Osteoblast (primary cell): ENCODE results near the gene APAF1. TPM values are rescaled to one million over a fixed set of nuclear protein-coding genes. Genes with fewer than 3 reads are reported as not detected.
A peak's percentile ranks its signal among the peaks of the same experiment; 100 is the strongest.

ENCODE experiments used
- DNase-seq: peaks from one replicate; pipeline ENCODE4 v3.0.0; 2011; ENCODE audit warnings: low spot score, mixed read lengths; ENCODE audit not compliant: insufficient read length; ENCODE audit errors: missing footprints
- H2AFZ ChIP-seq: 2 replicates; pipeline ENCODE4 v1.6.0; 2011; ENCODE audit warnings: mild to moderate bottlenecking, low read length
- H3K27ac ChIP-seq: 2 replicates; pipeline ENCODE4 v1.5.1; 2011; ENCODE audit warnings: mild to moderate bottlenecking, low read depth, low read length, moderate library complexity
- H3K27me3 ChIP-seq: 2 replicates; pipeline ENCODE4 v1.6.0; 2012; ENCODE audit warnings: mild to moderate bottlenecking, control low read depth, inconsistent platforms, low read length, moderate library complexity; ENCODE audit not compliant: insufficient read depth
- H3K36me3 ChIP-seq: 2 replicates; pipeline ENCODE4 v1.5.1; 2011; ENCODE audit warnings: mild to moderate bottlenecking, low read length, control low read depth, moderate library complexity; ENCODE audit not compliant: insufficient read depth
- H3K4me1 ChIP-seq: 2 replicates; pipeline ENCODE4 v1.5.1; 2011; ENCODE audit warnings: mild to moderate bottlenecking, low read length, control low read depth, moderate library complexity; ENCODE audit not compliant: insufficient read depth
- H3K4me2 ChIP-seq: 2 replicates; pipeline ENCODE4 v1.6.0; 2011; ENCODE audit warnings: mild to moderate bottlenecking, low read length; ENCODE audit not compliant: insufficient read depth
- H3K4me3 ChIP-seq: fragments of 200-600 bp; sonication (generic); 3 replicates; pipeline ENCODE4 v1.5.1; 2012; ENCODE audit warnings: mild to moderate bottlenecking, low read length, inconsistent platforms; ENCODE audit not compliant: insufficient read depth
- H3K79me2 ChIP-seq: 2 replicates; pipeline ENCODE4 v1.6.0; 2012; ENCODE audit warnings: mild to moderate bottlenecking, low read length, control low read depth, inconsistent platforms; ENCODE audit not compliant: insufficient read depth
- H3K9me3 ChIP-seq: 2 replicates; pipeline ENCODE4 v1.5.1; 2011; ENCODE audit warnings: low read depth, low read length, control low read depth
- H4K20me1 ChIP-seq: 2 replicates; pipeline ENCODE4 v1.6.0; 2012; ENCODE audit warnings: mild to moderate bottlenecking, low read length, control low read depth; ENCODE audit not compliant: insufficient read depth
- total RNA-seq: library from RNA; depleted of rRNA; stranded (reverse); fragments of >200 nt; gene quantifications from 2 replicates; pipeline ENCODE4 v1.2.3, GENCODE V29; 2012
- TF ChIP-seq, protein P1 (sequence below): IDR thresholded peaks from 2 replicates; pipeline ENCODE4 v1.5.1; 2011; ENCODE audit warnings: mild to moderate bottlenecking, low read depth, low read length, moderate library complexity; ENCODE audit errors: extremely low read depth

The APAF1 gene
- total RNA-seq, 1 donor = 15.2 TPM

DNA sequence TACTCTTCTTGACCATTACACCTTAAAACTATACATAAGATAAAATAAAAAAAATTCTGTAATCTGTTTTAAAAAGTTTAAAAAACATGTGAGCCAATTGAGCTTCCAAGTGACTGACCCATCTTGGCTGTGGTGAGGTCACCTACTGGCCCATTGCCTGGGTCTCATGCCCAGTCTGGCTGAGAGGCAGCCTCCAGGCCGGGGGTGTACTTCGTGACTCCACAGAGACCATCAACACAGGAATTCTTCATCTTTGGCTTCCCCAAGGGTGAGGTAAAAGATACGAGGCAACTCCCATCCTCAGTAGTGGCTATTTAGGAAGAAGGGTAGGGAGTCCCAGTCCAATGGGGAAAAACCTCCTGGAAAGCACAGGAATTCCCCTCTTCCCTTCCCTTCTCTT is 113.2 kb downstream of the APAF1 start:
- TF ChIP-seq, protein P1, sequence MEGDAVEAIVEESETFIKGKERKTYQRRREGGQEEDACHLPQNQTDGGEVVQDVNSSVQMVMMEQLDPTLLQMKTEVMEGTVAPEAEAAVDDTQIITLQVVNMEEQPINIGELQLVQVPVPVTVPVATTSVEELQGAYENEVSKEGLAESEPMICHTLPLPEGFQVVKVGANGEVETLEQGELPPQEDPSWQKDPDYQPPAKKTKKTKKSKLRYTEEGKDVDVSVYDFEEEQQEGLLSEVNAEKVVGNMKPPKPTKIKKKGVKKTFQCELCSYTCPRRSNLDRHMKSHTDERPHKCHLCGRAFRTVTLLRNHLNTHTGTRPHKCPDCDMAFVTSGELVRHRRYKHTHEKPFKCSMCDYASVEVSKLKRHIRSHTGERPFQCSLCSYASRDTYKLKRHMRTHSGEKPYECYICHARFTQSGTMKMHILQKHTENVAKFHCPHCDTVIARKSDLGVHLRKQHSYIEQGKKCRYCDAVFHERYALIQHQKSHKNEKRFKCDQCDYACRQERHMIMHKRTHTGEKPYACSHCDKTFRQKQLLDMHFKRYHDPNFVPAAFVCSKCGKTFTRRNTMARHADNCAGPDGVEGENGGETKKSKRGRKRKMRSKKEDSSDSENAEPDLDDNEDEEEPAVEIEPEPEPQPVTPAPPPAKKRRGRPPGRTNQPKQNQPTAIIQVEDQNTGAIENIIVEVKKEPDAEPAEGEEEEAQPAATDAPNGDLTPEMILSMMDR = no peak
- DNase-seq = peak; percentile 92
- peak overlapping the region; percentile 7 for H3K27ac ChIP-seq

DNA sequence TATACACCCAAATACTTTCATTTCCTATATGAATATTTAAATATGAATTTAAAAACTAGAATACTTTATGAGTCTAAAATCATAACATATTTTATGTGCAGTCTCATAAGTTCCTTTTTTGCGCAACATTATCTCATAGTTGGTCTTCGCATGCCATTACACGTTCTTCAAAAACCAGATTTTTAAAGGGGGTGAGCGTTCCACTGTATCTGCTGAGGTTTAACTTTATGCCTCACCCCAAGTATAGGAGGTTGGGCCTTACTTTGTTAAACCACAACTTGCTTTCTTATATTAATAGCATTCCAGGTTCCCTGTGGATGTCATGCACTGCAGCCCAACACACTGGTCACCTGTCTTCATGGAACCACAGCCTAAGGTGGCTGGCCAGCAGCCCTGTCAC is 118.6 kb downstream of the APAF1 start:
- DNase-seq = no peak
- Histone ChIP-seq H4K20me1 (no peaks in the 10 kb centered on the region), H3K4me3 (no peak overlapping the region), H3K9me3 (no peaks in the 10 kb centered on the region), H3K27me3 (no peaks in the 10 kb centered on the region), H3K4me2 (no peak overlapping the region), H3K27ac (no peak overlapping the region), H3K36me3 (no peaks in the 10 kb centered on the region), H3K4me1 (no peaks in the 10 kb centered on the region), H2AFZ (no peak overlapping the region), H3K79me2 (no peaks in the 10 kb centered on the region)
- TF ChIP-seq, protein P1 = no peak

More for the DNA sequence above, 113.2 kb downstream of the APAF1 start:
- H3K27me3 ChIP-seq = no peaks in the 10 kb centered on the region
- H3K4me2 ChIP-seq = peak overlapping the region; percentile 10
- H3K4me1 ChIP-seq = peaks cover 20% of the 10 kb centered on the region
- H3K79me2 ChIP-seq = no peaks in the 10 kb centered on the region
- no peak overlapping the region for H2AFZ ChIP-seq
- H3K4me3 ChIP-seq = no peak overlapping the region
- H3K9me3 ChIP-seq = no peaks in the 10 kb centered on the region
- no peaks in the 10 kb centered on the region for H4K20me1 ChIP-seq
- no peaks in the 10 kb centered on the region for H3K36me3 ChIP-seq

DNA sequence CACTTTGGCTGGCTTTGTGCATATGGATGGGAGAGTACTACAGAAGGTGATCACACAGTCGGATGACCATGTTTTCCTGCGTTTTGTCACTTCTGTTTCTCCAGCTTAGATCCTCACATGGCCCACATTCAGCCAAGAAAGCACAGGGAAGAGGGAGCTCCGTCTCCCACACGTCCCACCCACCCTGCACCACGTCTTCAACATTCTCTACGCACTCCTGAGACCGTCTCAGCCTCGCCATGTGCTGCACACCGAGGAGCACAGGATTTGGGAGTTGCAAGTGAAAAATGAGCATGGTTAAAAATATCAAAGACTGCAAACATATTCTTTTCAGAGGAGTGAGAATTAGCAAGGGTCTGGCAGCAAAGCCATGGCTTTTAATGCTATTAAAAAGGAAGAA is 122.2 kb downstream of the APAF1 start:
- Histone ChIP-seq H3K27ac (no peak overlapping the region), H3K9me3 (no peaks in the 10 kb centered on the region), H3K79me2 (no peaks in the 10 kb centered on the region), H3K4me2 (no peak overlapping the region), H3K4me1 (no peaks in the 10 kb centered on the region), H3K4me3 (no peak overlapping the region), H3K36me3 (no peaks in the 10 kb centered on the region), H2AFZ (no peak overlapping the region), H4K20me1 (no peaks in the 10 kb centered on the region), H3K27me3 (no peaks in the 10 kb centered on the region)
- DNase-seq = no peak
- TF ChIP-seq, protein P1 = no peak

DNA sequence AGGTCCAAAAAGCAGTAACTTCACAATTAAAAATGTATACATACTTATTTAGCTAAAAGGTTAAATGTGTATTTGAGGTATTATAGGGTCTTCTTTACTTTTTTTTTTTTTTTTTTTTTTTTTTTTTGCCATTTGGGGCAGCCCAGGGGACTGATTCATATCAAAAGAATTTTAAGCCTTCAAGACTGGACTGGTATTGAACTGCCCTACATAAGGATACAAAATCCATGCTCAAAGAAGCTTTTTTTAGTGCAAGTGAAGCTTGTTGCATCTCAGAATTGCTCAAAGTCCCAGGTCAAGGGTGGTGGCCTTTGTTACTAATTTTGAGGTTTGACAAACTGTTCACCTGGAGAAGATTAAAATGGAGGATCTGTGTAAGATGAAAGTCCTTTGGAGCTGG is 124.0 kb downstream of the APAF1 start:
- Histone ChIP-seq H3K9me3 (no peaks in the 10 kb centered on the region), H2AFZ (no peak overlapping the region), H3K4me2 (no peak overlapping the region), H3K4me1 (no peaks in the 10 kb centered on the region), H3K36me3 (no peaks in the 10 kb centered on the region), H3K4me3 (no peak overlapping the region), H3K27ac (no peak overlapping the region), H4K20me1 (no peaks in the 10 kb centered on the region), H3K79me2 (no peaks in the 10 kb centered on the region), H3K27me3 (no peaks in the 10 kb centered on the region)
- DNase-seq = no peak
- TF ChIP-seq, protein P1 = no peak
